ENCODE measurements around the gene CFAP45. TPM values are rescaled to one million over a fixed set of nuclear protein-coding genes. Genes with fewer than 3 reads are reported as not detected.
A peak's percentile ranks its signal among the peaks of the same experiment; 100 is the strongest.

Gene CFAP45
- total RNA-seq, 1 donor from 2014 or later: 0.74 TPM

- Mint-ChIP-seq H3K27ac (no peak overlapping the region), H3K27me3 (no peaks in the 10 kb centered on the region), H3K4me1 (ENCODE audit: low read depth) (peaks cover 52% of the 10 kb centered on the region), H3K4me3 (ENCODE audit: low read depth) (peak overlapping the region; percentile 16), H3K36me3 (ENCODE audit: insufficient read depth) (peaks cover 25% of the 10 kb centered on the region), H3K9me3 (ENCODE audit: low read depth) (no peaks in the 10 kb centered on the region)
- DNase-seq (ENCODE audit: low spot score, unreplicated experiment): no peak
- TF ChIP-seq, protein P1, sequence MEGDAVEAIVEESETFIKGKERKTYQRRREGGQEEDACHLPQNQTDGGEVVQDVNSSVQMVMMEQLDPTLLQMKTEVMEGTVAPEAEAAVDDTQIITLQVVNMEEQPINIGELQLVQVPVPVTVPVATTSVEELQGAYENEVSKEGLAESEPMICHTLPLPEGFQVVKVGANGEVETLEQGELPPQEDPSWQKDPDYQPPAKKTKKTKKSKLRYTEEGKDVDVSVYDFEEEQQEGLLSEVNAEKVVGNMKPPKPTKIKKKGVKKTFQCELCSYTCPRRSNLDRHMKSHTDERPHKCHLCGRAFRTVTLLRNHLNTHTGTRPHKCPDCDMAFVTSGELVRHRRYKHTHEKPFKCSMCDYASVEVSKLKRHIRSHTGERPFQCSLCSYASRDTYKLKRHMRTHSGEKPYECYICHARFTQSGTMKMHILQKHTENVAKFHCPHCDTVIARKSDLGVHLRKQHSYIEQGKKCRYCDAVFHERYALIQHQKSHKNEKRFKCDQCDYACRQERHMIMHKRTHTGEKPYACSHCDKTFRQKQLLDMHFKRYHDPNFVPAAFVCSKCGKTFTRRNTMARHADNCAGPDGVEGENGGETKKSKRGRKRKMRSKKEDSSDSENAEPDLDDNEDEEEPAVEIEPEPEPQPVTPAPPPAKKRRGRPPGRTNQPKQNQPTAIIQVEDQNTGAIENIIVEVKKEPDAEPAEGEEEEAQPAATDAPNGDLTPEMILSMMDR (IDR thresholded peaks at IDR 0.05; ENCODE audit: unreplicated experiment): no peak
These were observed 21.3 kb upstream of the CFAP45 start for GRCh38 chr1:159921251-159921650.

GRCh38 chr1:159920651-159921050 lies 20.7 kb upstream of the CFAP45 start:
- DNase-seq (ENCODE audit: low spot score, unreplicated experiment): no peak
- no peak overlapping the region for H3K27ac Mint-ChIP-seq
- H3K27me3 Mint-ChIP-seq: no peaks in the 10 kb centered on the region
- H3K4me3 Mint-ChIP-seq (ENCODE audit: low read depth): no peak overlapping the region
- peaks cover 26% of the 10 kb centered on the region for H3K36me3 Mint-ChIP-seq (ENCODE audit: insufficient read depth)
- H3K4me1 Mint-ChIP-seq (ENCODE audit: low read depth): peaks cover 53% of the 10 kb centered on the region
- TF ChIP-seq, protein P1 (IDR thresholded peaks at IDR 0.05; ENCODE audit: unreplicated experiment): no peak
- no peaks in the 10 kb centered on the region for H3K9me3 Mint-ChIP-seq (ENCODE audit: low read depth)

- Mint-ChIP-seq H3K4me3 (ENCODE audit: low read depth) (no peak overlapping the region), H3K4me1 (ENCODE audit: low read depth) (peaks cover 55% of the 10 kb centered on the region), H3K9me3 (ENCODE audit: low read depth) (no peaks in the 10 kb centered on the region), H3K27me3 (no peaks in the 10 kb centered on the region), H3K36me3 (ENCODE audit: insufficient read depth) (peaks cover 26% of the 10 kb centered on the region), H3K27ac (no peak overlapping the region)
- no peak for DNase-seq (ENCODE audit: low spot score, unreplicated experiment)
- TF ChIP-seq, protein P1 (IDR thresholded peaks at IDR 0.05; ENCODE audit: unreplicated experiment): no peak
These were observed 20.2 kb upstream of the CFAP45 start for GRCh38 chr1:159920202-159920601.

DNA sequence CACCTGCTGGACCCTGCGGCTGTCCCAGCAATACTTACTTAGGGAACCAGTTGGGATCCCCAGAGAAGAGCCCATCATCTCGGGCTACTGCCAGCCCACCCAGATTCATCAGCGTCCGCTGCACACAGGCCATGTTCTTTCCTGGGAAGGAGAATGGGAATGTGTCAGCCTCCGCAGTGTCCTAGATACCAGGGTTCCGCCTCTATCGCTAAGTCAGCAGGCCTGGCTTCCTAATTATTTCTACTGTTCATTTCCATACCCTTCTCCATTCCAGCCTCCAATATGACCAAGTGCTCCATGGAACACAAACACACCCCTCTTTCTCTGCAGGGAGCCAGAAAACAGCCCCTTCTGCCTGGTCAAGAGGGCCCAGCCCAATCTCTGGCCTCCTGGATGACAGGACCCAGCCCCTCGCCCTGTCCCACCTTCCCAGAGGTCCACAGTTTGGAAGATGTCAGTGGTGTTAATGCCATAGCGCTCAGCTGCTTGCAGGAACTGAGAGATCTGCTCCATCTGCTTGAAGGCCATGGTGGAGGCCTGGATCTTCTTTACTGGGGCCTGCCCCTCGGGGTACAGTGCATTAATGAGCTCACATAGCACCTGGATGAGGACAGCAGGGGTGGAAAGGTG lies 19.4 kb upstream of the CFAP45 start:
- Mint-ChIP-seq H3K9me3 (ENCODE audit: low read depth) (no peaks in the 10 kb centered on the region), H3K4me3 (ENCODE audit: low read depth) (no peak overlapping the region), H3K27ac (no peak overlapping the region), H3K36me3 (ENCODE audit: insufficient read depth) (peaks cover 26% of the 10 kb centered on the region), H3K27me3 (no peaks in the 10 kb centered on the region), H3K4me1 (ENCODE audit: low read depth) (peaks cover 61% of the 10 kb centered on the region)
- no peak for DNase-seq (ENCODE audit: low spot score, unreplicated experiment)
- TF ChIP-seq, protein P1 (IDR thresholded peaks at IDR 0.05; ENCODE audit: unreplicated experiment): no peak

DNA sequence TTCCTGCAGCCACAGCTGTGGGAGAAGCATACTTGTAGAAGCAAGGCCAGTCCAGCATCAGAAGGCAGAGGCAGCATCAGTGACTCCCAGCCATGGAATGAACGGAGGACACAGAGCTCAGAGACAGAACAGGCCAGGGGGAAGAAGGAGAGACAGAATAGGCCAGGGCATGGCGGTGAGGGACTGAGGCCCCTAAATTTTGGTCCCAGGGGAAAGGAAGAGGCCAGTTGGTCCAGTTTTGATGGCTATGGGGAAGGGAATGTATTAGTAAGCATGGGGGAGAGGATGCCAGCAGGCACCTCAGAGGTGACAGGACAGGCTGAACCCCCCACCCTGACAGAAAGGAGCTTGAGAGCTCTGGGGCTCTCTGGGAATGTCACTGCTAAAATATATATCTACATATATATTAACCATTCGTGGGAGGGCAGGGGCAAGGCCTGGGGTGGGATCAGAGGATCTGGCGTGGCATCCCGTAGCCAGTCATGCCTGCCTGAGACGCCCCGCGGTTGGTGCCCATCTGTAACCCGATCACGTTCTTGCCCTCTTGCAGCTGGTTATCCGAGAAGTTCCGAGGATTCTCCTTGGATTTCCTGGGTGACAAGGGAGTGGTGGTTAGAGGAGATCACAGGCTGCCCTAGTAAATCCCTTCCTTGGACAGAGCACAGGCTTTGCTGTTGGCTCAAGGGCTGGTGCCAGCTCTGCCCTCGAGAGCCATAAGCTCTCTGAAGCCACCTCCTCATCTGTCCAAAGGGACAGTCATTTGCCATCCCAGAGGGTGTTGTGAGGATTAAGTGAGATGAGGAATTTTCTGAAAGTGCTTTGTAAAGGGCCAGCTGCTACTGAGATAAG lies 18.6 kb upstream of the CFAP45 start:
- Mint-ChIP-seq H3K36me3 (ENCODE audit: insufficient read depth) (peaks cover 26% of the 10 kb centered on the region), H3K27me3 (no peaks in the 10 kb centered on the region), H3K27ac (no peak overlapping the region), H3K4me3 (ENCODE audit: low read depth) (no peak overlapping the region), H3K9me3 (ENCODE audit: low read depth) (no peaks in the 10 kb centered on the region), H3K4me1 (ENCODE audit: low read depth) (peaks cover 63% of the 10 kb centered on the region)
- no peak for DNase-seq (ENCODE audit: low spot score, unreplicated experiment)
- TF ChIP-seq, protein P1 (IDR thresholded peaks at IDR 0.05; ENCODE audit: unreplicated experiment): no peak
